Measurements from ENCODE around the gene ERO1B. TPM values are rescaled to one million over a fixed set of nuclear protein-coding genes. Genes with fewer than 3 reads are reported as not detected.

ERO1B gene
- total RNA-seq, 1 experiment from 2014 or later: not detected

DNA sequence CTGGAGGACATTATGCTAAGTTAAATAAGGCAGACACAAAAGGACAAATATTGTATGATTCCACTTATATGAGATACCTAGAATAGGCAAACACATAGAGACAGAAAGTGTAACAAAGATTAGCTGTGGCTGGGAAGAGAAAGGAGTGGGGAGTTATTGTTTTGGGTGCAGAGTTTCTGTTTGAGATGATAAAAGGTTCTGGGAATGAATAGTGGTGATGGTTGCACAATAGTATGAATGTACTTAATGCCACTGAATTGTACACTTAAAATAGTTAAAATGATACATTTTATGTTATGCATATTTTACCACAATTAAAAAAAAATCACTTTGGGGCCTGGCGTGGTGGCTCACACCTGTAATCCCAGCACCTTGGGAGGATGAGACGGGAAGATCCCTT, 21.2 kb upstream of the ERO1B start:
- H2AFZ ChIP-seq: no peak overlapping the region
- no peaks in the 10 kb centered on the region for H3K4me1 ChIP-seq (replicated peaks; ENCODE audit: insufficient read depth)
- no peaks in the 10 kb centered on the region for H4K20me1 ChIP-seq (ENCODE audit: insufficient read depth)
- H3K4me2 ChIP-seq: no peak overlapping the region
- peaks cover 3% of the 10 kb centered on the region; the same call in 1 of the 2 replicates for H3K27me3 ChIP-seq (ENCODE audit: insufficient read depth, low read depth)
- H3K79me2 ChIP-seq (ENCODE audit: low read depth): no peaks in the 10 kb centered on the region
- TF ChIP-seq EZH2 (IDR thresholded peaks at IDR 0.05; ENCODE audit: low read depth) (no peak), CTCF (conservative IDR thresholded peaks at IDR 0.05) (no peak)
- no peak overlapping the region for H3K27ac ChIP-seq
- ChIA-PET CTCF (no interaction called here), POLR2A (ENCODE audit: unreplicated experiment) (no interaction called here)
- no peak for DNase-seq
- no peaks in the 10 kb centered on the region for H3K36me3 ChIP-seq (ENCODE audit: low read depth)
- no peaks in the 10 kb centered on the region for H3K9me2 ChIP-seq (ENCODE audit: insufficient read depth)
- no TSS peak for BruUV-seq (replicated peaks)
- no peaks in the 10 kb centered on the region for H3F3A ChIP-seq (ENCODE audit: insufficient read depth, low read depth)
- H3K9me3 ChIP-seq (ENCODE audit: insufficient read depth, low read depth): no peaks in the 10 kb centered on the region
- intact Hi-C loops (cut with micrococcal nuclease; ENCODE audit: unreplicated experiment): no loop called here
- H3K4me3 ChIP-seq: no peak overlapping the region

DNA sequence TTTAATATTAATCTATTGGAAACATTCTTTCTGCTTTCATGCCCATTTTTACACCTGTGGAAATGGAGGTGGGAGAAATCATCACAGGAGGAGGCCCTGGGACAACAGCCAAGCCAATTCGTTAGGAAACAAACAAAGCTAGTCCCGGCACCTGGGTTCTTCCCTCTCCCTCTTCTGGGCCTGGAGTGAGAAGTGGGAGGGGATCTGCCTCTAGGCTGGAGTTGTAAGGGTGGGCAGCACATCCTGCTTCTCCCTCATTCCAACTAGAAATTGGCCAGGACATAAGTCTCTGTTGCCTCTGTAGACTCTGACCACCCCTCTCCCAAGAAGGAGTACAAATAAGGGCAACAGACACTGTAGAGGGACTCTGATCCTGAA, 20.2 kb upstream of the ERO1B start:
- no peaks in the 10 kb centered on the region for H3K9me3 ChIP-seq (ENCODE audit: insufficient read depth, low read depth)
- BruUV-seq (replicated peaks): no TSS peak
- no peak overlapping the region for H3K4me3 ChIP-seq
- no peak overlapping the region for H3K4me2 ChIP-seq
- H2AFZ ChIP-seq: no peak overlapping the region
- peaks cover 8% of the 10 kb centered on the region; the same call in 1 of the 2 replicates for H3K27me3 ChIP-seq (ENCODE audit: insufficient read depth, low read depth)
- H3K9me2 ChIP-seq (ENCODE audit: insufficient read depth): no peaks in the 10 kb centered on the region
- H3K79me2 ChIP-seq (ENCODE audit: low read depth): no peaks in the 10 kb centered on the region
- no peak overlapping the region for H3K27ac ChIP-seq
- no peaks in the 10 kb centered on the region for H3K36me3 ChIP-seq (ENCODE audit: low read depth)
- no peaks in the 10 kb centered on the region for H3F3A ChIP-seq (ENCODE audit: insufficient read depth, low read depth)
- TF ChIP-seq EZH2 (IDR thresholded peaks at IDR 0.05; ENCODE audit: low read depth): no peak
- no peak for TF ChIP-seq CTCF (conservative IDR thresholded peaks at IDR 0.05)
- H3K4me1 ChIP-seq (replicated peaks; ENCODE audit: insufficient read depth): no peaks in the 10 kb centered on the region
- no peaks in the 10 kb centered on the region for H4K20me1 ChIP-seq (ENCODE audit: insufficient read depth)
- no peak for DNase-seq
- ChIA-PET CTCF (no interaction called here), POLR2A (ENCODE audit: unreplicated experiment) (no interaction called here)
- intact Hi-C loops (cut with micrococcal nuclease; ENCODE audit: unreplicated experiment): no loop called here

GRCh38 chr1:236301080-236301957, 19.6 kb upstream of the ERO1B start:
- CTCF ChIA-PET: no interaction called here

More at GRCh38 chr1:236301080-236301957, 19.6 kb upstream of the ERO1B start:
- no peak for TF ChIP-seq CTCF (conservative IDR thresholded peaks at IDR 0.05)
- TF ChIP-seq EZH2 (IDR thresholded peaks at IDR 0.05; ENCODE audit: low read depth): no peak
- intact Hi-C loops (cut with micrococcal nuclease; ENCODE audit: unreplicated experiment): no loop called here
- Histone ChIP-seq H3K4me3 (no peak overlapping the region), H3K4me2 (no peak overlapping the region), H3K36me3 (ENCODE audit: low read depth) (no peaks in the 10 kb centered on the region), H3K4me1 (replicated peaks; ENCODE audit: insufficient read depth) (no peaks in the 10 kb centered on the region), H3F3A (ENCODE audit: insufficient read depth, low read depth) (no peaks in the 10 kb centered on the region), H3K79me2 (ENCODE audit: low read depth) (no peaks in the 10 kb centered on the region), H3K9me2 (ENCODE audit: insufficient read depth) (no peaks in the 10 kb centered on the region), H3K9me3 (ENCODE audit: insufficient read depth, low read depth) (no peaks in the 10 kb centered on the region), H3K27me3 (ENCODE audit: insufficient read depth, low read depth) (peaks cover 8% of the 10 kb centered on the region; the same call in 1 of the 2 replicates), H4K20me1 (ENCODE audit: insufficient read depth) (no peaks in the 10 kb centered on the region), H2AFZ (no peak overlapping the region), H3K27ac (no peak overlapping the region)
- POLR2A ChIA-PET (ENCODE audit: unreplicated experiment): no interaction called here
- no peak for DNase-seq
- BruUV-seq (replicated peaks): no TSS peak
